Hindlimb muscle (tissue), 1 donor: ENCODE results near the gene ABCF2. TPM values are rescaled to one million over a fixed set of nuclear protein-coding genes. Genes with fewer than 3 reads are reported as not detected.

Experiments
- DNase-seq: peaks from one replicate; pipeline ENCODE4 v3.0.0-alpha.2; 2013
- polyA plus RNA-seq: library from polyadenylated mRNA; unstranded; fragments of 120-200 nt; gene quantifications from one replicate; pipeline ENCODE4 v1.2.1, GENCODE V29; 2013; ENCODE audit not compliant: insufficient read length

Gene ABCF2
- 18.7 TPM for polyA plus RNA-seq

GRCh38 chr7:151226875-151227782, at the start of gene ABCF2:
TSS of gene ABCF2 (minus strand) at chr7:151227205. CDS start at chr7:151226458, 747 bp downstream.
- peak; percentile 99 for DNase-seq

- DNase-seq, result no peak
These were observed 49.0 kb upstream of the ABCF2 start for GRCh38 chr7:151275813-151276577.

GRCh38 chr7:151274936-151275812, 48.2 kb upstream of the ABCF2 start:
- DNase-seq, result no peak

GRCh38 chr7:151274396-151274795, 47.4 kb upstream of the ABCF2 start:
- DNase-seq, result no peak

GRCh38 chr7:151273651-151274390, 46.8 kb upstream of the ABCF2 start:
- DNase-seq, result no peak

GRCh38 chr7:151272877-151273276, 45.9 kb upstream of the ABCF2 start:
- no peak for DNase-seq

- no peak for DNase-seq
These were observed 45.4 kb upstream of the ABCF2 start for GRCh38 chr7:151272405-151272804.

GRCh38 chr7:151271699-151272355, 44.8 kb upstream of the ABCF2 start:
- no peak for DNase-seq

GRCh38 chr7:151269511-151269910, 42.5 kb upstream of the ABCF2 start:
- DNase-seq, result no peak

- no peak for DNase-seq
These were observed 38.4 kb upstream of the ABCF2 start for GRCh38 chr7:151265351-151265931.

- DNase-seq, result no peak
These were observed 37.6 kb upstream of the ABCF2 start for GRCh38 chr7:151264615-151265014.

GRCh38 chr7:151261529-151261928, 34.5 kb upstream of the ABCF2 start:
- no peak for DNase-seq

- no peak for DNase-seq
These were observed 33.9 kb upstream of the ABCF2 start for GRCh38 chr7:151260883-151261282.

GRCh38 chr7:151260471-151260870, 33.5 kb upstream of the ABCF2 start:
- no peak for DNase-seq

- DNase-seq, result no peak
These were observed 31.0 kb upstream of the ABCF2 start for GRCh38 chr7:151257990-151258389.

GRCh38 chr7:151256410-151257045, 29.5 kb upstream of the ABCF2 start:
- DNase-seq, result no peak

- DNase-seq, result no peak
These were observed 28.4 kb upstream of the ABCF2 start for GRCh38 chr7:151255390-151255789.

GRCh38 chr7:151254851-151255250, 27.8 kb upstream of the ABCF2 start:
- DNase-seq, result no peak

- no peak for DNase-seq
These were observed 27.3 kb upstream of the ABCF2 start for GRCh38 chr7:151254316-151254715.

- DNase-seq, result no peak
These were observed 26.1 kb upstream of the ABCF2 start for GRCh38 chr7:151252961-151253711.
